Activated CD4-positive, alpha-beta T cell treated with anti-CD3 and anti-CD28 coated beads, Interleukin-2, amount 50 U/mL, for 1 hour (primary cell): ENCODE measurements around the gene PAX2.
"Not testable (repeated sequence)": the region's sequence is repeated elsewhere in the genome, so short reads cannot be mapped to it uniquely, and the experiment has no call there.

Source experiments
- DNase-seq: peaks from one replicate; pipeline ENCODE4 v3.0.0-alpha.2; 2020

PAX2 gene

DNA sequence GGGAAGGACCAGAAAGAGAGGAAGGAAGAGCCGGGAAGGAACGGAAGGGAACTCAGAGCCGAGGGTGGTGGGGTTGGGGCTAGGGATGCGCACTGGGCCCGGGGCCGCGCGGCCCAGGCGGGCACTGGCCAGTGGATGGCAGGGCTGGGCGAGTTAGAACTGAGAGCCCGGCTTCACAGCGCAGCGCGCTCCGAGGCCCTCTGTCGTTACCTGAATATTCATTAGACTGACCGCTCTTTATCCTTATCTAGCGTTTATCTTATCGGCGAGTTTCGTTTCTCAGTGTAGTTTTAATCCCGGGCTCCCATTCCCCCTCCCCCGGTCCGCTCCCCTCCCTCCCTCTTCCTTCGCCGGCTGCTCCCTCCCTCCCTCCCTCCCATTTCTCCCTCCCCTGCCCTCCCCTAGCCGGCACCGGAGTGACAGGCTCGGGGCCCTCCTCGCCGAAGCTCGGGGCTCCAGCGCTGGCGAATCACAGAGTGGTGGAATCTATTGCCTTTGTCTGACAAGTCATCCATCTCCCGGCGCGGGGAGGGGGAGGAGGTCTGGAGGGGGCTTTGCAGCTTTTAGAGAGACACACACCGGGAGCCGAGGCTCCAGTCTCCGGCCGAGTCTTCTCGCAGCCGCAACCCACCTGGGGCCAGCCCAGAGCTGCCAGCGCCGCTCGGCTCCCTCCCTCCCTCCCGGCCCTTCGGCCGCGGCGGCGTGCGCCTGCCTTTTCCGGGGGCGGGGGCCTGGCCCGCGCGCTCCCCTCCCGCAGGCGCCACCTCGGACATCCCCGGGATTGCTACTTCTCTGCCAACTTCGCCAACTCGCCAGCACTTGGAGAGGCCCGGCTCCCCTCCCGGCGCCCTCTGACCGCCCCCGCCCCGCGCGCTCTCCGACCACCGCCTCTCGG, at the start of gene PAX2:
PAX2 (plus strand) TSS at position 596 of the 895 bp plus-strand sequence. CDS start 679 bp downstream, outside the sequence.
- no peak for DNase-seq

- no peak for DNase-seq
Observed at GRCh38 chr10:100696477-100696901, 48.9 kb upstream of the PAX2 start.

GRCh38 chr10:100697070-100697469, 48.3 kb upstream of the PAX2 start:
- no peak for DNase-seq

- DNase-seq, result no peak
Observed at GRCh38 chr10:100697631-100698030, 47.8 kb upstream of the PAX2 start.

DNA sequence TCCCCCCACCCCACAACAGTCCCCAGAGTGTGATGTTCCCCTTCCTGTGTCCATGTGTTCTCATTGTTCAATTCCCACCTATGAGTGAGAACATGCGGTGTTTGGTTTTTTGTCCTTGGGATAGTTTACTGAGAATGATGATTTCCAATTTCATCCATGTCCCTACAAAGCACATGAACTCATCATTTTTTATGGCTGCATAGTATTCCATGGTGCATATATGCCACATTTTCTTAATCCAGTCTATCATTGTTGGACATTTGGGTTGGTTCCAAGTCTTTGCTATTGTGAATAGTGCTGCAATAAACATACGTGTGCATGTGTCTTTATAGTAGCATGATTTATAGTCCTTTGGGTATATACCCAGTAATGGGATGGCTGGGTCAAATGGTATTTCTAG, 43.7 kb upstream of the PAX2 start:
- DNase-seq, result not testable (repeated sequence)

GRCh38 chr10:100705139-100705538, 40.2 kb upstream of the PAX2 start:
- no peak for DNase-seq

- no peak for DNase-seq
Observed at GRCh38 chr10:100707261-100707848, 38.0 kb upstream of the PAX2 start.

GRCh38 chr10:100709146-100710082, 36.0 kb upstream of the PAX2 start:
- DNase-seq, result no peak

DNA sequence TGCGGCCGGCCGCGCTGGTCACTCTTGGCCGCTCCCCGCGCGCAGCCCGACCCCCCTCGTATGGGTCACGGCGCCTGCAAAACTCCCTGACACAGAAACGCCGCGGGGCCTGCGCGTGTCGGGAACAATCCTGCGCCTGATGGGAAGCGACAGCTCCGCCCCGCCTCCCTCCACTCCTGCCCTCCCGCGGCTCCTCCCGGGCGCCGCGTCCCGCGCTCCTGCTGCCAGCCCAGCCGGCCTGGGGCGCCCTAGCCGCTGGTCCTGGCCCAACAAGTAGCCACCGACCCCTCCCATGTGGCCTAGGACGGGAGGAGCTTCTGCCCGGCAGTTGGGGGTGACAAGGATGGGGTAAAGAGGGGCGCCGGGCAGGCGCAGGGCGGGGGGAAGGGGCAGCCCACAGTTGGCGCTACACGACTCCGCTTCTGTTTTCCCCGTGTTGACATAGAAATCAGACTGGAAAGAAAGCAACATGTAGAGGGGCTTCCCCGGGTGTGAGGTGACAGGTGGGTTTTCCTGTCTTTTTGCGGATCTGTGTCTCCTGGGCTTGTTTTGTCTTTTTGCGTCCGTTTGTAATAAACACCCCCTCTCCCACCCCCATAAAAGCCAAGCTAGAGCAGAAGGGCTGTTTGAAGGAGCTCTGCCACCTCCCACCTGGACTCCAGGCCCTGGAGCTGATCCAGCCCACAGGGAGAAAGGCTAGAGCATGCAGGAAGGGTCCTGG, 35.1 kb upstream of the PAX2 start:
- no peak for DNase-seq

DNA sequence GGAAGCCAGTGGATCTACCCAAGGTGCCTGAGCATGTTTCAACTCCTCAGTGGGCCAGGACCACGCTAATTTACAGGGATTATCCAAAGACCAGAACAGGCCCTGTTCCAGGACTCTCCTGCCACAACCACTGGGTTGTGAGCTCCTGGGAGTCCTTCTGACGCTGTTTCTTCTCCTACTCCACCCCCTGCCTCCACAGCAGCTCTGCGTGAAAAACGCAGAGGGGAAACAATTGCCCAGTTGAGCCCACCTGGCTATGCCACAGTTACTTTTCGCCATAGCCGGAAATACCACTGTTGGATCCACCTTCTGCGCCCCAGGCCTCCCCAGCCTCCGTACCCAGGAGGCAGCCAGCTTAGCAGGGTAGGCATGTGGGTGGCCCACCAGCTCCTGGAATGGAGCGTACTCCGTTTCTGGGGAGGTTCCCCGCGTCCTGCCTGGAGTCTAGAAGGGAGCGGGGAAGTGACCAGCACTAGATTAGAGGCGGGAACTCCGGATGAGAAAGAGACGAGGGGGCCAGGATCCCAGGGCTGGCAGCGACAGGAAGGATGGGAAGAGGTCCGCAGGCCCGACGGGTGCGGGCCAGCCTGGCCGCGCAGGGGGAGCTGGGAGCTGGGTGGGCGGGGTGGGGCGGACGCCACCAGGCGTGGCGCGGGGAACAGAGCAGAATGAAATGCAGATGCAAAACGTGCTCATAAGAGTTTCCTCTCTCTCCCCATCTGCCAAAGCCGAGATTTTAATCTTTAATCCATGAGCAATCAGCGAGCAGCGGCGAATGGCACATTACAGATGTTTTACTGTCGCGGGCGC, 32.1 kb upstream of the PAX2 start:
- no peak for DNase-seq

DNA sequence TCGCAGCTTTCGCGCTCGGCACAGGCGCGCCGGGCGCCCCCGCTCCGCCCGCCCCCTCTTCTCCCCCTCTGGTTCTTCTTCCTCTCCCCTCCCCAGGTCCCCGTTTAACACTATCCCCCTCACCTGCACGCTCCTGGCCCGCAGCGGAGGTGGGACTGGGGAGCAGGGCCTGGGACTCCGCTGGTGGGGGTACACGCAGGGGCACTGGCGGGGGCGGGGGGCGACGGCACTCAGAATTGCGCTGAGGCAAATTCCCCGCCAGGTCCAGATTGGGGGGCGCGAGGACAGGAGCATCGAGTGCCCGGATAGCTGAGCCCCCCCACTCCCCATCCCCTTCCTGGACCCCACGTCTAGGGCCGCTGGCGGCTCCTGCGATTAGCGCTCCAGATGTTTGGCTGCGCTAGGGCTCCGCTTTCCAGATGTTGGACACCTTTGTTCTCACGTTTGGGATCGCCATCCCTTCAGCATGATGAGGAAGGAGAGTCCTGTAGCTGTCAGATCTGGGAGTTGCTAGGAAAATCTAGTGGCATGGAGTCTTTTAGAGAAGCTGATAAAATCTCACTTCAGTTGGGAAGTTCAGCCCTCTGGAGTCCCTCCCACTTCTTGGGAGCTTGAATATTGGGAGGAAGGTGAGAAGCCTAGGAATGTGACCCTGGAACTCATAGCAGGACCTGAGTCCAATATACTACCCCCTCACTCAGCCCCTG, 31.4 kb upstream of the PAX2 start:
- DNase-seq, result no peak

- no peak for DNase-seq
Observed at GRCh38 chr10:100714566-100714950, 30.8 kb upstream of the PAX2 start.

GRCh38 chr10:100715101-100715444, 30.3 kb upstream of the PAX2 start:
- no peak for DNase-seq

DNA sequence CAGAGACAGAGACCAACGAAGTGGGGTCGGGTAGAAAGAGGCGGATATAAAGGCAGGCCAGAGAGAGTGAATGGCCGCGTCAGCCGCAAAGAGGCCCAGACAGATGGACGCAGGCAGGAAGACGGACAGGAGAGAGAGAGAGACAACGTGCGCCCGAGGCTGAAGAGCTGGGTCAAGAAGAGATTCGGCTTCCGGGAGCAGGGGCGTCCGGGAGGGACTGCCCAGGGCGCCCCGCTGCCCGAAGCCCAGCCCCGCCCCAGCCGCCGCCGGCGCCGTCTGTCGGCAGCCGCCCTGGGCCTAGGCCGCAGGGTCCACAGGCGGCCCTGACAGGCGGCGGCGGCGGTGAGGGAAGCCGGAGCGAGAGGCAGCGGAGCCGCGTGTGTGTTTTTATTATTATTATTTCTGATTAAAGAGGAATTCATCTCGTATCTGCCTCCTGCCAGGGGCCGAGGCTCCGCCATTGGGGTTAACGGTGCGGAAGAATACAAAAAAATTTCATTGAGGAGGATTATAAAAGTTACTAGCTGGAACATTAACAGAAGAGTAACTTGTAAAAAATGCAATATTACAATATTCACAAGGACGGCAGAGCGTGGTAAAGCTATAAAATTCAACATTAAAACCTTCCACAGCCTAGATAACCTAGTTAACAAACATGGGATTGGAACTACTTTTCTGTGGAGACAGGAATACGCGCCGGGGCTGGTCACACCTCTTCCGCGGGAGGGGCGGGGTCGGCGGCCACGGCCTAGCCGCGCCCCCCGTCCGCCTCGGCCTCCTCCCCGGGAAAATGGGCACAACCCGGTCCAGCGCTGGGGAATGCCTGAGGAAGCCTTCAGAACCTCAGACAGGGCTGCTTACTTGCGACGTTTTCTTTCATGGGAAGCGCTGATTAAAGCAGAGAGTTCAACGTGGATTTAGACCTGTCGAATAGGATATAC, 29.7 kb upstream of the PAX2 start:
- no peak for DNase-seq

DNA sequence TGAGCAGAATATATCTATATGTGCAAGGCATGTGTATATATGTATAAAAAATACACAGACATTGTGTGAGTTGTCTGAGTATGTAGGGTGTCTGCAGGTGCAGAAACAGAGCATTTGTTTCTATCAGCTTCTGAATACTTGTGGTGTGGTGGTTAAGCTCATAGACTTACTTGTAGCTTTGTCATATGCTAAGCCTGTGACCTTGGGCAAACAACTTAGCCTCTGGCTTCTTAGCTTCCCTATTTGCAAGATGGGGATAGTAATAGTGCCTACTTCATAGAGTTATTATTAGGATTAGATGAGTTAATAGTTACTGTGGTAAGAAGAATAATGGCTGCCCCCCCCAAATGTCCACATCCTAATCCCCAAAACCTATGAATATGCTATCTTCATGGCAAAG, 28.2 kb upstream of the PAX2 start:
- no peak for DNase-seq

GRCh38 chr10:100718197-100718742, 27.1 kb upstream of the PAX2 start:
- DNase-seq, result no peak

DNA sequence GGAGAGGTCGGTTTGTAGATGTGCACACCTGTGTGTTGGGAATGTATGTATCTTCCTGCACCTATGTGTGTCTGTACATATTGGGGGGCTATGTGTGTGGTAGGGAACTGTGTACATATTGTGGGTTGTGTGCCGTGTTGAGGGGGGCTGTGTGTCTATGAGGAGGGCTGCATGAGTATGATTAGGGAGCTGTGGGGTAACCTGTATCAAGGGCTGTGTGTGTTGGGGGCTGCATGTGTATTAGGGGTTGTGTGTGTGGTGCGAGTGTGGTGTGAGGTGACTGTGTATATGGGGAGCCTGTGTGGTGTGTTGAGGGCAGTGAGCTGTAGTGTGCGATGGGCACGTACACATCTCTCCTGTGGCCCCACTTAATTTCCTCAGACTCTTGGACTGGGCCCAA, 22.2 kb upstream of the PAX2 start:
- no peak for DNase-seq

- DNase-seq, result no peak
Observed at GRCh38 chr10:100723770-100724530, 21.4 kb upstream of the PAX2 start.

- no peak for DNase-seq
Observed at GRCh38 chr10:100724531-100725027, 20.8 kb upstream of the PAX2 start.
